ENCODE results near the gene RUNDC1.
"Not testable (repeated sequence)": the region's sequence is repeated elsewhere in the genome, so short reads cannot be mapped to it uniquely, and the experiment has no call there.

Gene RUNDC1

DNA sequence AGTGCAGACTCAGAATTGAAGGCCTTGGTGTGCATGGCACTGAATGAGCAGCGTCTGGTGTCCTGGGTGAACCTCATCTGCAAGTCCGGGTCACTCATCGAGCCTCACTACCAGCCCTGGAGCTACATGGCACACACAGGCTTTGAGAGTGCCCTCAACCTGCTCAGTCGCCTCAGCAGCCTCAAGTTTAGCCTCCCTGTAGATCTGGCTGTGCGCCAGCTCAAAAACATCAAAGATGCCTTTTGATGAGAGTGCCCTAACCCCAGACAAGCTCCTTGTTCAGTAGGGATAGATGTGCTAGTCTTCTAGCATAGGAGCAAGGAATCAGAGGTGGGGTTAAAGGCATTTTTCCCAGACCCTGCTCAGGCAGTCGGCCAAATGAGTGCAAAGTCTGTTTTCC lies 11.1 kb downstream of the RUNDC1 start:
- no peak for DNase-seq (ENCODE audit: low read depth)

DNA sequence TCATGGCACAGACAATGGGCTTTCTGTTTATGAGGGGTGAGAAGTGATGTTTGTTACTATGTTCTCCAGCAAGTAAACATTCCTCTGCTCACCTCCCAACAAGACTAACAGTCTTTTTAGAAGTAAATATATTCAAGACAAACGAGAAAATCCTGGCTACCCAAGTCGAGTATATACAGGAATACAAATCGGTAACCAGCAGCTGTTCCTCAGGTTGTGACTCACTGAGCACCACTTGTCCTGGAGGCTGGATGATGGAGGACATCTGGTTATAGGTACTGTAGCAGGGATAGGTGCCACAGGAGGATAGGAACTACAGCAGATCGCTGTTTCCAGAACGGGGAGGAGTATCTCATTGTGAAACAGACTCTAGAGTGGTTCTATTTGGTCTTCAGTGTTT lies 12.5 kb downstream of the RUNDC1 start:
- DNase-seq (ENCODE audit: low read depth): no peak

DNA sequence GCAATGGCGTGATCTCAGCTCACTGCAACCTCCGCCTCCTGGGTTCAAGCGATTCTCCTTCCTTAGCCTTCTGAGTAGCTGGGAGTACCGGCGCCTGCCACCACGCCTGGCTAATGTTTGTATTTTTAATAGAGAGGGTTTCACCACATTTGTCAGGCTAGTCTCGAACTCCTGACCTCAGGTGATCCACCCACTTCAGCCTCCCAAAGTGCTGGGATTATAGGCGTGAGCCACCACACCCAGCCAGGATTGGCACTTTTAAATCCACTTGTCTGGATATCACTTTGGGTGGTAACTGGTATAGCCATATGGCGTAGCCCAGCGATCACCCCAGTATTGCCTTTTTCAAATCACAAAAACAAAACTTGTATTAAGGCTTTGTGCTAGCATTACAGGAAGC lies 13.5 kb downstream of the RUNDC1 start:
- DNase-seq (ENCODE audit: low read depth): not testable (repeated sequence)

DNA sequence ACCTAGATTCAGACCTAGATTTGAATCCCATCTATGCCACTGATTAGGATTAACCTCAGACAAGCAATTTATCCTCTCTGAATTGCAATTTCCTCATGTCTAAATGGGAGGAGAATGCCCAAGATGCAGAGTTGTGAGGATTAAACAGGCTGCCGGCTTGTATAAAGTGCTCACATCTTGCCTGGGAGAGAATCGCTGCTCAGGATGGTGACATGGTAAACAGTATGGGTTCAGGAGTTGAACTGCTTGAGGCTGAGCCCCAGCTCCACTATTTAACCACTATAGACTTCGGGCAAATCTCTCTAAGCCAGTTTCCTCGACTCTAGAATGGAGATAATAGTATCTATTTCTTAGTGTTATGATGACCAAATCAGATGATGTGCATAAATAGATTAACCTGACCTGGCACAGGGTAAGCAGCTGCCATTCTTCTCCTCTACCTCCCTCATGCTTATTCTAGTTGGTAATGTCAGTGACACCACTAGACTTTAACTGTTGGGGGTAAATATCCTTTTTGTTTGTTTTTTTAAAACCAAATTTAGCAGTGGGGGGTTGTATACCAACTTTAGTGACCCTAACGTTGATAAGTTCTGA lies 17.1 kb downstream of the RUNDC1 start:
- no peak for DNase-seq (ENCODE audit: low read depth)

DNA sequence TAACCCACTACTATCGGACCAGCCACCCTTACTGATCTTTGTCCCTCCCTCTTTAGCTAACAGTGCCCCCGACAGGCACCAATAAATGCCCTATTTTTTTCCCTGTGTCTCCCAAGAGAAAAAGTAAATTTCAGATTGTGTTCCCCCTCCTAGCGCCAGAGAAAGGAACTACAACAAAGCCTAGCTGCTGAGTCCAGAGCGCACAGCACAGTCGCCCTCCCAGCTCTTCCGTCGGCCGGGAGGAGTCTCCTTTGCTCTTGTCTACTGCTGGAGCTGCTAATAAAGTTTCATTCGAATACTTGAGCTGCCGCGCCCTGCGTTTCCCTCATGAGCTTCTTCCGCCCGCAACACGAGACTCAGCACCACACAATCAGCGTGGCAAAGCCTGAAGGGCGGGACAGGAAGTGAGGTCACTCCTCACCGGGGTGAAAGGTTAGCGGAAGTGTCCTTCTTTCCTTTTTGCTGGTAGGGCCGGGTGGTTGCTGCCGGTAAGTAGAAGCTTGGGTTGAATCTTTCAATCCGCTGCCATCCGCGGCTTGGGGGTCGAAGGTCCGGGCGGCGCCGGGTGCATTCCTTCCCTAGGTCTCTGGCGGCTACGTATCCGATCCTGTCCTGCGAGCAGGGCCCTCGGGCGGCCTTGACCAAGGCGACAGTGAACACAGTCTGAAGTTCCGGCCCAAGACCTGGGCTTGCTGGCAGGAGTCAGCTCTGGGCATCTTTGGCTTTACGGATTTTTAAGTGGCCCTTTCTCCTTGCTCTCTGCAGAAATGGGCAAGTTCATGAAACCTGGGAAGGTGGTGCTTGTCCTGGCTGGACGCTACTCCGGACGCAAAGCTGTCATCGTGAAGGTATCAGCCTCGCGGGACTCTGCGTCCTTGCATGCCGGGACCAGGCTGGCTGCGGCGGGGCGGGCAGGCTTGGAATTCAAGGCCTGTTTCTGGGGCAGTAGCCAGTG lies 17.9 kb downstream of the RUNDC1 start, which contains the start of gene RPL27:
Gene RPL27 (plus strand): TSS at position 436 of the 955 bp plus-strand sequence. CDS start 332 bp downstream, at position 768.
- DNase-seq (ENCODE audit: low read depth): peak; percentile 98

DNA sequence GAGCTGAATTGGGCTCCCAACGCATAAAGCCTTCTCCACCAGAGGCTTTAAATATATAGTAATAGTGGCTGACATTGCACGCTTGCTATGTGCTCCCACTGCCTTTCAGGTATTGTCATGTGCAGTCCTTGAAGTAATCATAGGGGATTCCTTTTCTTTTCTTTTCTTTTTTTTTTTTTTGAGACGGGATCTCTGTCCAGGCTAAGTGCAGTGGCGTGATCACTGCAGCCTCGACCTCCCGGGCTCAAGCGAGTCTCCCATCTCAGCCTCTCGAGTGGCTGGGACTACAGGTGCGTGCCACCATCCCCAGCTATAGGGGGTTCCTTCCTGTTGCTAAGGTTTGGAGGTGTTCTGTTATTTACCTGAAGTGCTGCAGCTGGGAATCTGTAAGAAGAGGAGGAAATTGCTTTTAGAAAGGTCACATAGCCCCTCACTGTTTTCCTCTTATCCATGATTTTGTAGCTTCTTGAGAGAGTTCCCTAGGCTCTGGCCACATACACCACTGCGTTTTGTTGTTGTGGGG lies 18.7 kb downstream of the RUNDC1 start:
- no peak for DNase-seq (ENCODE audit: low read depth)

DNA sequence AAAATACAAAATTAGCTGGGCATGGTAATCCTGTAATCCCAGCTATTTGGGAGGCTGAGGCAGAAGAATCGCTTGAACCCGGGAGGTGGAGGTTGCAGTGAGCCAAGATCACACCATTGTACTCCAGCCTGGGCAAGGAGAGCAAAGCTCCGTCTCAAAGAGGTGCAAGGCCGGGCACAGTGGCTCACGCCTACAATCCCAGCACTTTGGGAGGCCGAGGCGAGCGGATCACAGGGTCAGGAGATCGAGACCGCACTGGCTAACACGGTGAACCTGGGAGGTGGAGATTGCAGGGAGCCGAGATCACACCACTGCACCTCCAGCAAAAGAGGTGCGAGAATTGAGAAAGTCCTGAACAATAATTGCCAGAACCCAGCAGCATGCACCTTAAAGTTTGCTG lies 20.5 kb downstream of the RUNDC1 start:
- not testable (repeated sequence) for DNase-seq (ENCODE audit: low read depth)

DNA sequence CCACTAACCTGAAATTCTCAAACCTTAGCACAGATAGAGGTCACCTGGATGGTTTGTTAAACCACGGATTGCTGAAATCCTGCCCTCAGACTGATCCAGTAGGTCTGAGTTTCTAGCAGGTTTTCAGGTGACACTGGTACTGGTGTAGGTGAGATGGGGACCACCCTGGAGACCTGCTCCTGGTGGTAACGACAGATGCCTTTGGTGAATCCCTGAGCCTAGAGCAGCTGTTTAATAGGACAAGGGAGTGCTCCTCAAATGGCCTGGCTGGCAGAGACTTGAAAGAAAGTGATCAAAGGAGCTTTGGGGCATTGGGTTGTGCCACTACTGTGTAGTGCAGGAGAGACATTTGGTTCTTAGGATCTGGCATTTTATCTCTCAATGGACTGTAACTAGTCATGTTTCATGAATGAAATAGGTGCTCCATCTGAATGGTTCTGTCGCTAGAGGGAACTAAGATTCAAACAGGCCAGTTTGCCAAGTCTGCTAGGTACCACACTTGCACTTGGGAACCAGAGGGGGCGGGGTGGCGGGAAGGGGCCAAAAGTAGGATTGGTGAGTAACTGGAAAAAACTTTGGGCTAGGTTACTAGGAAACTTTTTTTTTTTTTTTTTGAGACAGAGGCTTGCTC lies 23.3 kb downstream of the RUNDC1 start:
- DNase-seq (ENCODE audit: low read depth): no peak

DNA sequence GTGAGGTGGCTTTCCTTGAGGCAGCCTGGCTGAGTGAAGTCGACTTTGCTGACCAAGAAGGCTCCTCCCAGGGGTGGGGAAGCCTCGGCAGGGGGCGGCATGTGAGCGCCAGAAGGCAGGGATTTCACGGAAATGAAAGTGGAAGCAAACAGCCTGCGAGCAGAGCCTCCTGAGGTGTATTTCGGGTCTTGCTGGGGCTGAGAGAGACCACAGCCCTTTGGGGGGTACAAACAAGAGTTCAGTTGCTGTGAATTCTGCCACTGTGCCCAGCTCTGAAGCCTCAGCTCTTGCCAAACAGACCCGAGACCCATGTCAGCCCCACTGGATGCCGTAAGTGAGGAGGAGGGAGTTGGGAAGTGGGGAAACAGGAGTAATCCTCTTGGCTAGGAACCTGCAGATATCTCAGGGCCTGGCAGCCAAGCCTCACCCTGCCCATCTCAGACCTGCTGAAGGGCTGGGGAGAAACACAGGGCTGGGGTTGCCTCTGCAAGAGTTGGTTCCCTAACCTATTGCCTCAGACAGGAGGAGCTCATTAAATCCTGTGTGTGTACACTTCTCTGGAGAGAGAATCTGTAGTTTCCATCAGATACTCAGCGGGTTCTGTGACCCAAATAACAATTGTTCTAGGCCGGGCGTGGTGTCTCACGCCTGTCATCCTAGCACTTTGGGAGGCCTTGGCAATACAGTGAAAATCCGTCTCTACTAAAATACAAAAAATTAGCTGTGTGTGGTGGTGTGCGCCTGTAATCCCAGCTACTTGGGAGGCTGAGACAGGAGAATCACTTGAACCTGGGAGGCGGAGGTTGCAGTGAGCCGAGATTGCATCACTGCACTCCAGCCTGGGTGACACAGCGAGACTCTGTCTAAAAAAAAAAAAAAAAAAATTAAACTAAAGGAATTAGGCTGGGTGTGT lies 26.5 kb downstream of the RUNDC1 start, which contains the start of gene IFI35:
Gene IFI35 (plus strand): TSS at position 146 of the 913 bp plus-strand sequence. CDS start 164 bp downstream, at position 310.
- peak; percentile 76 for DNase-seq (ENCODE audit: low read depth)

DNA sequence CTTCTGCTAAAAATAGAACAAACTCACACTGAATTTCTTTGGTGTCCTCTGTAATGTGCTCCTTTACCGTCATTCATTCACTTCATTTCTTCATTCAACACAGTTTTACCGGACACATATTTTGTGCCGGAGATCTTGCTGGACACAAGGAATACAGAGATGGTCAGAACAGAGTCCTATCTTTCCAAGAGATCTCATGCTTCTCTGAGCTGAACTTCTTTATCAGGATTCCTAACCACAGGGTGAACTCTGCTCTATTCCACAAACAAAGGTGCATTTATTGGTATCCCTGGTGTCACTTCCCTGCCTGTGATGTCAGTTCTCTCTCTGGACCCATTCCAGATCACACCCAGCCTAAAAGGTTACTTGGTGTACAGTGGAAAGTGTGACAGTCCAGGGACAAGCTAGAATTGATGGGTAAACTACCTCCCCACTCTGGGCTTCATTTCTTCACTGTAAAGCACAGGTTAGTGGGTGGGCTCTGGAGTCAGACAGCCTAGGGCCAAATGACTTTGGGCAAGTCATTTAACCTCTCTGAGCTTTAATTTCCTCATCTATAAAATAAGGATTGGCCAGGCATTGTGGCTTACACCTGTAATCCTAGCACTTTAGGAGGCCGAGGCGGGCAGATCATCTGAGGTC lies 30.4 kb downstream of the RUNDC1 start:
- no peak for DNase-seq (ENCODE audit: low read depth)

DNA sequence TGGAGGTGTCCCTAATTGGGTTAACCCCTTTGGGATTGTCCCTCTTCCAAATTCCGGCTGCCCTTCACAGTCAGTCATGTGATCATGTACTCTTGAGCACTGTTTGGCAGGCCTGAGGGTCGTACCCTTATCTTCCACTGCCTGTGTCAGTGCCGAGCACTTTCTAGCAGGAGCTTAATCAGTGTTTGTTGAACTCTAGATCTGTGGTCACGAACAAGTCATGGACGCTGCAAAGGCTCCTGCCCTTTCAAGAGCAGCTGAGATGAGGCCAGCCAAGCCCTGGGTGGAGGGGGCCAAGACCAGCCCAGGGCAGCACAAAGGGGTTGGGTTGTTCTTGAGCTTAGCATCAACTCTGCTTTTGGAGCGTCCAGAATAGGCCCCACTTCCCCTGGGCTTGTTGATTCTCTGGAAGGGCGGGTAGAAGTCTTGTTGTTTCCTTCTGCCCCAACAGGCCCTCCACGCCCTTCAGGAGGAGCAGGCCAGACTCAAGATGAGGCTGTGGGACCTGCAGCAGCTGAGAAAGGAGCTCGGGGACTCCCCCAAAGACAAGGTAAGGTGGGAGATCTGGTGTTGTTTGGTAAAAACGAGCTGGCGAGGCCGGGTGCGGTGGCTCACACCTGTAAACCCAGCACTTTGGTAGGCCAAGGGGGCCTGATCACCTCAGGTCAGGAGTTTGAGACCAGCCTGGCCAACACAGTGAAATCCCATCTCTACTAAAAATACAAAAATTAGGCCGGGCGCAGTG lies 31.5 kb downstream of the RUNDC1 start:
- DNase-seq (ENCODE audit: low read depth): no peak

DNA sequence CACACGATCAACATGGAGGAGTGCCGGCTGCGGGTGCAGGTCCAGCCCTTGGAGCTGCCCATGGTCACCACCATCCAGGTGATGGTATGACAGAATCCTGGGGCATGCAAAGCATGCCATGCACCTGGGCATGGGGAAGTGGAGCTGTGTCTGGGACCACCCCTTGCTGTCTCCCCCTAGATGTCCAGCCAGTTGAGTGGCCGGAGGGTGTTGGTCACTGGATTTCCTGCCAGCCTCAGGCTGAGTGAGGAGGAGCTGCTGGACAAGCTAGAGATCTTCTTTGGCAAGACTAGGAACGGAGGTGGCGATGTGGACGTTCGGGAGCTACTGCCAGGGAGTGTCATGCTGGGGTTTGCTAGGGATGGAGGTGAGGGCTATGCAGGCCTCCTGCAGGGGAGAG lies 32.9 kb downstream of the RUNDC1 start:
- no peak for DNase-seq (ENCODE audit: low read depth)

DNA sequence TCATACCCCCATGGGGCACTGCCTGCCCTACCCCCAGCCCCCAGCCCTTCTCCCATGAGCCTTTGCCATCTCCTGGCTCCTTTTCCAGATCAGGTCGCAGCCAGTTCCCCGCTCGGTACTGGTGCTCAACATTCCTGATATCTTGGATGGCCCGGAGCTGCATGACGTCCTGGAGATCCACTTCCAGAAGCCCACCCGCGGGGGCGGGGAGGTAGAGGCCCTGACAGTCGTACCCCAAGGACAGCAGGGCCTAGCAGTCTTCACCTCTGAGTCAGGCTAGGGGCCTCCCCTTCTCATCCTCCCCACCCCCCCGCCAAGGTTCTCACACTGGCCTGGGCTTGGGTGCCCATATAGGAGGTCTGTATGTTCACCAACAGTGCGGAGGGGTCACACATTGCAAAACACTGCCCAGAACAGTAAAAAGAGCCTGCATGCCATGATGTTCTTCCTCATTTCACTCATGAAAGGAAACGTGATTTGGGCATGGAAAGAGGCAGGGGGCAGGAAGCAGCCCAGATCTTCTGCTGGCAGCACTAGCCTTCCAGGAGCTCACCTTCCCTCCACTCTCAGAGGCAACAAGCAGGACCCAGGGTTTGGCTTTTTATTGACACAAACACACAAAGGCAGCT lies 33.8 kb downstream of the RUNDC1 start:
- no peak for DNase-seq (ENCODE audit: low read depth)

DNA sequence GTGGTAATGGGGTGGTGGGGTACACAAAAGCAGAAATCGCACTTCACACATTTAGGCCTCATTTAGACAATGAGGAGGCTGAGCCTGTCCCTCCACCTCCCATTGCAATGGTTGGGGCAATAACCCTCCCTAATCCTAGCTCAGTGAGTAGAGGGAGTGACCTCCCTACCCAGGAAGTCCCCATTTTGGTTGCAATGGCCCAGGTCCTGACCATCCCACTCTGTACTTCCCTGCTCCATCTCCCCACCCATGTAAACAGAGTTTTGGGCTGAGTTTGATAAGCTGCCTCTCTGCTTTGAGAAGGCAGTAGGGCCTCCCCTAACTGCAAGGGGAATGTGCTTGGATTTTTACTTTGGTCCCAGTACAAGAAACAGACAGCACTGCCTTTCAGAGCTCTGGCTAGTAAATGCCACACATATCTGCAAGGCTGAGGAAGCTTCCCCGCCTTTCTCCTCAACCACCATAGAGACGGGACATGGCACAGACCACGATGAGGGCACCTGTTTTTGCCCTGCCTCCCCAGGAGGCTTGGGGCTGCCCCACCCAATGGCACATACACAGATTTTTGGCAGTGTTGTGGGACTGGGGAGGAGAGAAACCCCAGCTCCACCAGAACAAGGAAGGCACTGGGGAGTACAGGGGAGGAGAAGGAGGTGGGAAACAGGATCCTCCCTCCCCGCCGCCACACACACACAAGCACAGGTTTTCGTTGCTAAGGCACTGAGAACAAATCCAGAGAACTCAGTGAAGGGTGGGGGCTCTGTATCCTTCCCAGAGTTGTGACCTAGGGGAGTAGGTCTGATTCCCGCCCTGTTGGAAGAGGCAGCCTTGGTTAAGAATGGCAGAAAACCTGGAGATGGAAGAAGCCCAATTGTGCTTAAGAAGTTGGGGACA lies 34.5 kb downstream of the RUNDC1 start:
- no peak for DNase-seq (ENCODE audit: low read depth)

DNA sequence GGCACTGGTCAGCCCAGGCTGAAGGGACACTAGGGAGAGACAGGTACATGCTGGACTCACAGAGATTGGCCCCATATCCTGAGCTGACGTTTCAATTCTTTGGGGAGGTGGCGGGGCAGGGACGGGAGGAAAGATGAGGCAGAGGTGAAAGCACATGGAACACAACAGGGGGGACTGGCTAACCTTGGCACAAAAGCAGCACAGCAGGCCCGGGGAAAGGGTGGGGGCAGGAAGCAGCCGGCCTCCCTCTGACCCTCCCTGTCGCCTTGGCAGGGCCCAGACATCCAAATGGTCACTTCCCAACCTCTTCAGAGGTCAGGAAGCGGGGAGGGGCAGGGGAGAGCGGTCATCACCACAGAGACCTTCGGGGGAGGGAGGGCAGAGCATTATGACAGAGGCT lies 35.2 kb downstream of the RUNDC1 start:
- DNase-seq (ENCODE audit: low read depth): no peak

DNA sequence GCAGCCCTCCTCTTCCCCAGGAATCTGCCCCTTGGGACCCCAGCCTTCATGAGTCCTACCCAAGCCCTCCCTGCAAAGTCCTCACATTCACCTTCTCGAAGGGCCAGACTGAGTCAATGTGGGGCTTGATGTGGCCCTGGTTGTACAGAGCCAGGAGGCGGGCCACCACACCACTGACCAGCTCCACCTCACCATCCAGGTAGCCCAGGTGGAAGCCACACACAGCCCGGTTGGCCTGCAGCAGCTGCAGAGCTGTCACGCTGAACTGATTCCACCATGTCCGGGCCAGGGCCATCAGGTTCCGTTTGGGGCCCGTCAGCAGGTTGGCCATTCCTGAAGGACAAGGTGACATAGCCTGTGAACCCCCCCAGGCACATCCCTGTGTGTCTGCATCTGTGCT lies 35.9 kb downstream of the RUNDC1 start:
- no peak for DNase-seq (ENCODE audit: low read depth)

DNA sequence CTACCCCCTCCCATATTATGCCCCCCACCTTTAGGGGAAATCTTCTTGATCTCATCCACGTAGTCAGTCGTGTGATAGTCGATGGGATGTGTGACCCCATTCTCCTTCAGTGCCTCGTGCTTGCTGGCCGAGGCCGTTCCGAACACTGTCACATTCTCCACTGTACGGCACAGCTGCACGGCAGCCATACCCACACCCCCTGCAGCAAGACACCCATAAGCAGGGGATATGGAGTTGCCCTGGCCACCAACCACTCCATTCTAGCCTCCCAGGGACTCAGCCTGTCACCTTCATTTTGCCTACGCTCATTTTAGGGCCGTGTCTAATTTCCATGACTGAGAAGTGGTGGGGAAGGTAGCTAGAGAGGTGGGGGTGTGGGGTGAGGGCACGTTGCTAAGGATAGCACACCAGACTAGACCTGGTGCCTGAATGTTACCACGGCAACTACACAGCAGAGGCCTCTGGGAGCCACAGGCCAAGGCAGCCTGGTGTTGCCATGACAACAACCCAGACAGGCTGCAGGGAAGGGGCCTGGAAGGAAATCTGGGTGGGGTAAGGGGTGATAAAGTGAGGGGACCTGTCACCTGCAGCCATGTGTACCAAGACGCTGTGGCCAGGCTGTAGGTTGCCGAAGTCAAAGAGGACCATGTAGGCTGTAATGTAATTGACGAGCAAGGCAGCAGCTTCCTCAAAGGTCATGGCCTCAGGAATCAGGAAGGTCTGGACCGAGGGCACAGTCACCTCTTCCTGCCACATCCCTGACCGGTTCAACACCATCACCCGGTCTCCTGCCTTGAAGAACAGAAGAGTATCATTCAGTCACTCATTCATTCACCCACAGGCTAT lies 37.9 kb downstream of the RUNDC1 start:
- no peak for DNase-seq (ENCODE audit: low read depth)

DNA sequence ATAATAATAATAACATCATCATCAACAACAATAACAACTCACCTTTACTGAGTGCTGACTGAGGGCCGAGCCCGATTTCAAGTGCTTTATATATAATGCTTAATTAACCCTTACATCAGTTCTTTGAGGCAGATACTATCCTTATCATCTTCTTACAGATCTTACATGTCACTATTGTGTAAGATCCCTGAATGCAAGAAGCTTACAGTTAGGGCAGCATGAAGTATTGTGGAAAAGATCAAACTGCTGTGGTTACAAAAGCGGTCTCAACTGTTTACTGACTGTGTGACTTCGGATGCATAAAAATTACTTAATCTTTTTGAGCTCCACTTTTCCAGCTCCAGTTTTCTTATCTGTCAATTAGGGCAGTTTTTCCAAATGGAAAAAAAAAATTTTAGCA lies 38.6 kb downstream of the RUNDC1 start:
- no peak for DNase-seq (ENCODE audit: low read depth)

All from stimulated activated CD8-positive, alpha-beta memory T cell treated with anti-CD3 and anti-CD28 coated beads, Interleukin-15, amount 100 ng/mL, for 1 hour (primary cell).